Cardiac muscle cell (in vitro differentiated cells and primary cell): Measurements from ENCODE around the gene LIN52. TPM values are rescaled to one million over a fixed set of nuclear protein-coding genes. Genes with fewer than 3 reads are reported as not detected.

Experiments used
- DNase-seq, 2 donors: peaks; one replicate each; pipeline versions ENCODE4 v3.0.0 to v3.0.0-alpha.2; 2010 to 2017; ENCODE audit warnings: low read depth in 1 of 2, low spot score in 1 of 2
- H3K27ac ChIP-seq: fragments of 200-600 bp; sonication (generic); 2 replicates; pipeline ENCODE4 v1.5.1; 2016
- H3K27me3 ChIP-seq: fragments of 200-600 bp; sonication (generic); 2 replicates; pipeline ENCODE4 v1.6.0; 2016; ENCODE audit warnings: control low read depth
- H3K36me3 ChIP-seq: fragments of 200-600 bp; sonication (generic); 2 replicates; pipeline ENCODE4 v1.5.1; 2016; ENCODE audit warnings: control low read depth
- H3K4me1 ChIP-seq: fragments of 200-600 bp; sonication (generic); 2 replicates; pipeline ENCODE4 v1.8.1; 2017; ENCODE audit warnings: low read depth, mild to moderate bottlenecking, mixed run types
- H3K4me3 ChIP-seq: fragments of 200-600 bp; sonication (generic); 2 replicates; pipeline ENCODE4 v1.5.1; 2016; ENCODE audit warnings: mild to moderate bottlenecking
- H3K9me3 ChIP-seq: fragments of 200-600 bp; sonication (generic); 2 replicates; pipeline ENCODE4 v1.5.1; 2017; ENCODE audit warnings: low read depth, mild to moderate bottlenecking, control low read depth
- CTCF ChIP-seq: IDR thresholded peaks from 2 replicates; pipeline ENCODE4 v1.5.1; 2012; ENCODE audit warnings: low read depth, mild to moderate bottlenecking, low read length
- polyA plus RNA-seq: library from polyadenylated mRNA; unstranded; fragments of >200 nt; fragmentation: Nextera tagmentation; extraction: Ambion mirVana; gene quantifications from 2 replicates; pipeline ENCODE4 v1.2.1, GENCODE V29; 2016
- total RNA-seq: library from RNA; depleted of rRNA; stranded (reverse); fragments of >200 nt; gene quantifications from 2 replicates; pipeline ENCODE4 v1.2.3, GENCODE V29; 2016

Gene LIN52
- total and polyA plus RNA-seq, 2 experiments from 2014 or later, result 8.1 to 12.6 TPM

- no peak for TF ChIP-seq CTCF
- no peak overlapping the region for H3K27ac ChIP-seq
- H3K36me3 ChIP-seq, result no peaks in the 10 kb centered on the region
- no peak overlapping the region for H3K4me3 ChIP-seq
- no peak for DNase-seq
- H3K27me3 ChIP-seq, result no peaks in the 10 kb centered on the region
- no peaks in the 10 kb centered on the region for H3K9me3 ChIP-seq
- no peaks in the 10 kb centered on the region for H3K4me1 ChIP-seq
Measured at GRCh38 chr14:74203639-74204038, 118.9 kb downstream of the LIN52 start.

- no peaks in the 10 kb centered on the region for H3K4me1 ChIP-seq
- no peaks in the 10 kb centered on the region for H3K36me3 ChIP-seq
- DNase-seq, result no peak
- no peak overlapping the region for H3K4me3 ChIP-seq
- no peaks in the 10 kb centered on the region for H3K9me3 ChIP-seq
- TF ChIP-seq CTCF, result no peak
- H3K27ac ChIP-seq, result no peak overlapping the region
- no peaks in the 10 kb centered on the region for H3K27me3 ChIP-seq
Measured at GRCh38 chr14:74204491-74204890, 119.7 kb downstream of the LIN52 start.

- no peak for DNase-seq
- Histone ChIP-seq H3K4me1 (no peaks in the 10 kb centered on the region), H3K36me3 (no peaks in the 10 kb centered on the region), H3K4me3 (no peak overlapping the region), H3K27me3 (no peaks in the 10 kb centered on the region), H3K9me3 (no peaks in the 10 kb centered on the region), H3K27ac (no peak overlapping the region)
- TF ChIP-seq CTCF, result no peak
Measured at GRCh38 chr14:74205882-74206281, 121.1 kb downstream of the LIN52 start.

GRCh38 chr14:74207943-74208342 lies 123.2 kb downstream of the LIN52 start:
- Histone ChIP-seq H3K4me1 (no peaks in the 10 kb centered on the region), H3K4me3 (no peak overlapping the region), H3K27ac (no peak overlapping the region), H3K27me3 (no peaks in the 10 kb centered on the region), H3K9me3 (no peaks in the 10 kb centered on the region), H3K36me3 (no peaks in the 10 kb centered on the region)
- DNase-seq, result no peak
- peak; percentile 3 for TF ChIP-seq CTCF

GRCh38 chr14:74208642-74209041 lies 123.9 kb downstream of the LIN52 start:
- no peak for TF ChIP-seq CTCF
- Histone ChIP-seq H3K36me3 (no peaks in the 10 kb centered on the region), H3K27me3 (peaks cover under 1% of the 10 kb centered on the region), H3K4me1 (no peaks in the 10 kb centered on the region), H3K27ac (no peak overlapping the region), H3K9me3 (no peaks in the 10 kb centered on the region), H3K4me3 (no peak overlapping the region)
- no peak for DNase-seq
